ENCODE measurements around the gene KCNMA1.

KCNMA1 gene

DNA sequence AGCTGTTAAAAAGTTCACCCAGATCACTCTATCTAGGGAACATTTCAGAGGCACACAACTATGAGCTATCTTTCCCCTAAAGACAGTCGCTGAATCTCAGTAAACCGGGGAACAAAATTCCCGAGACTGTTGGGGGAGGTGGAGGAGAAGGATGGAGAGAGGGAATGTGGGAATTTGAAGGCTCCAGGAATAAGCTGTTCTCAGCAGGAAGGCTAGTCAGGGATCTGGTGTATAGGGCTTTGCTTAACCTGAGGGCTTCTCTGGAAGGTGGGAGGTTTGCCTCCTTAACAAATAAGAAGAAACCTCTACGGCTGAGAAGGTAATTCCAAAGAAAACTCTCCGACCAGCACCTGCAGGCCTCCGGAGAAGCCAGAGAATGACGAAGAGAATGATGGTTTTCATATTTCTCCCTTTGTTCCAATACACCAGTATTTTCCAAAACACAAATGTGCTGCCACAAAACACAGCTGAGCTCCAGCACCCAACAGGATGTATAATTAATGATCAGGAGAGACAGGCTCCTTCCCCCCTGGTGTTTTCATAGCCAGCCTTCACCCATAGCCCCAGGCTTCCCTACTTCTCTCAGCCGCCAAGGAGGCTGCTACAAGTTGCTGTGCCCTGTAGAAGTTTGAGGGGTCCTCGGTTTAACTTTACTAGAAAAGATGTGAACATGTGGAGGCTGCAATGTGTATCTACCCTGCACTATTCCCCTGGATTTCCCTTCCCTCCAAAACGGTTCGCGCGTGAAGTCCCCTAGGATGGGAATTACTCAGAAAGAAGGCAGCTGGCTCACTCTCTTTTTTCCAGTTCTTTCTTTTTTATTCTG lies 2.0 kb downstream of the KCNMA1 start:
- DNase-seq = peak in 1 of 56 donors; percentile 30

DNA sequence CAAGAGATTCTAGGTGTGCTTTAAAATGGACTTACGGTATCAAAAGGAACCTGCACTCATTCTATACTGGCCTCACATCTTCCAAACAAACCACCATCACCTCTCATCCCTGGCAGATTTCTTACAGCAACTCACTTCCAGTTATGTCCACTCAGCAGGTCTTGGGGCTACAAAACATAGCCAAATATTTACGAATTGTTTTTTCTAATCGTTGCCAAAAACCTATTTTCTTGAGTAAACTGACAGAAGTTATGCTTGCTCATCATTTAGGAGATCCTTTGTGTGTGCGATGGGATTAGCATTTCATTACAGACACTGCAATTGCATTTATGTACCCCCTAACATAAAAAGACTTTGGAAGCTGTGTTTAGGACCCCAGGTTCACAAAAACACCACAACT lies 2.7 kb downstream of the KCNMA1 start:
- no peak for DNase-seq

DNA sequence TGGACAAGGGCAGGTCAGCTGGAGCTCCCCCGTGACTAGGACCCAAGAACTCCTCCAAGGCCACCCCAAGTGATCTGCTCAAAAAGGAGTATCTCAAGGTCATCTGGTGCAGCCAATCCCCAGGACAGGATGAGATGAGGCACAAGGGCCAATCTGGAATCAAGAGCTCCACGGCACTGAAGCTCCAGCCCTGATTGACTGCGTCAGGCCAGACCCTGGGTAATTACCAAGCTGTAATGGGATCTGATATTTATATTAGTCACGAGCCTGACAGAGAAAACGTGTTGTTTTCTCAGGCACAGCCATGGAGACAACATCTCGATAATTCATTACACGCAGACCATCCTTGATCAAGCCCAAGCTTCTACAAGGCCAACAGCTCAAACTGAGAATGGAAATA lies 4.2 kb downstream of the KCNMA1 start:
- no peak for DNase-seq

DNA sequence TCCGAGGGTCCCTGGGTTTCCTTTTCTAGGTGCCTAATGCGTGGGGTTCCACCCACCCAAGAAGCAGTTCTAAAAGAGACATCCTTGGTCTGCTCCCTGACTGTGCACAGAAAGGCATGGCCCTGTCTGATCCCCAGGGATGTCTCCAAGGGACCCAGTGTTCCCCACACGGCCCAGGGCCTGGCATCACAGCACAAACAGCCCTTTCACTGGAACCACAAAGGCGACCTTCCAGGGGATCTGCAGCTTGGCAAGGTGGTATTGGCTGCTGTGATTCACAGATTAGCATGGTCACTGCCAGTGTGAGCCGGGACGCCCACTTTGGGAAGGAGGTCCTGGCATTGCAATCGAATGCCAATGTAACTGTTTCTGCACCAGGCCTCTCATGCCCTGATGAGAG lies 6.4 kb downstream of the KCNMA1 start:
- DNase-seq = peak in 39 of 56 donors; percentile 11 to 76 (median 42)

DNA sequence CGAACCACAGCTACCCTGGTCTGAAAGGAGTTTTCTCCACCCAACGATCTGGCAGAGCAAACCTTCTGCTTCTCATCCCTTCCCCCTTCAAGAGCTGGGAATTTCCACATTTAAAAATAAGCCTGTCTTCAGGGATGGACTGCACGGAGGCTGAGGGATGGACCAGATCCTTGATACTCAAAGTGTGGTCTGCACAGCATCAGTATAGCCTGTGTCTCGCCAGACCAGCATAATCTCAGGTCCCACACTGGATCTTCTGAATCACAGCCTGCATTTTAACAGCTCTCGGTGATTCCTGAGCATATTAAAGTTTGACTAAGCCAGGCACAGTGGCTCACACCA lies 7.1 kb downstream of the KCNMA1 start:
- no peak for DNase-seq

DNA sequence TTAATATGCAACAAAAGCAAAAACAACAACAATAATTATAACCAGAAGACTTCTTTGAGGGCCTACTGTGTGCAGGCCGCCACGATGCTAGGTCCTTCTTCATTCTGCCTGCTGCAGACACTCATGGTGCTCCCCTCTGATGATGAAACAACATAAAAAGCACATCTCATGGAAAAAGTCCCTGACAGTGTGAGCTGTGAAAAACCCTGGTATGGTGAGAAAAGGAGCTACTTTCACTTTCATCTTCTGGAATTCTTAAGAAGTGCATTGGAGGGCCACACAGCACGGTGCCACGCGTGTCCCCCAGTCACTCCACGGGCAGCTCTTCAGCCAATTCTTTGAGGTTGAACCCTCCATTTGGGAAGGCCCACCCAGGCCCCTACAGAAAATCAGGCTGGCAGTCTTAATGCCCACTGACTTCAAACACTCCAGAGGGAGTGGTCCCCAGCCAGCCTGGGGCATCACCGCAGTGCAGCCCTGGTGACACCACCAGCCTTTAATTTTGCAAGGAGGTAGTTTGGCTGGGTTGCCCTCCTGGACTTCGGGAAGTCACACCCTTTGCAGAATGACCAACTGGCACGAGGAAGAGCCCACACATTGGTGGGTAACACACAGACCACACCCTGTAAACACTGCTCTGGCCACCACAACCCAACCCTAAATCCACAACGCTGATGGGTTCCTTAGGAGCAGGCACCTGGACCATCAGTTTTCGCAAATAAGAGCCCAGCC lies 7.7 kb downstream of the KCNMA1 start:
- DNase-seq = no peak

DNA sequence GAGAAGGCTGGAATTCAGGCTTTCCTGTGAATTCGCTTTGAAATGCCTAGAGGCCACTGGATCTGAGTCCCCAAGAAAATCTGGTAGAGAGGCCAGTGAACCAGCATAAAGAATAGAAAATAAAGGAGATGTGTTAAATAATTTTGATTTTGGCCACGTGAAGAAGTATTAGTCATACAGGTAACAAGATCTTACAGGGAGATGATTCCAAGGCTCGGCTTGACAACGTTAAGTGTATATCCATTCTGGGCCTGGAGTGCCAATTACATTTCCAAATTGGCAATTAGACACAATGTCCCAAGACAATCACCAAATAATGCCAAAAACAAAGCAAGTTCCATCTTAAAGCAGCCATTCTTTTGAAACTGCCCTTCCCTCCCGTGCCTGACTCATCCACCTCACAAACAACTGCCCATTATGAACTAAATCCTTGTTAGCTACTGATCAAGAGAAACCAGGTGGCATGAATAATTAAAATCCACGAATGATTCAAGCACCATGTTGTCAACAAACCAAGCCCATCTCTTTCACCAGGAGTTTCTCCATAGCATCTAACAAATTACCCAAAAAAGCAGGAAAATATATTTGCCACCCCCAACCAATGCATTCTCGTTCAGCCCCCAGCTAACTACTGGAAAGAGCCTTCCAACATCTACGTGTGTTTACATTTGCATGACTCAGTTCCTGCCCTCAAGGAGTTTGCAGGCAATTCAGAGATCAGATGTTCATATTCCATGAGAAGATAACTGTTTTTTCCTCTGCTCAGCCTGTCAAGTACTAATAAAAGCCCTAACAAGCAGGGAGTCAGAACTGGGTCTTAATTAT lies 8.5 kb downstream of the KCNMA1 start:
- no peak for DNase-seq

DNA sequence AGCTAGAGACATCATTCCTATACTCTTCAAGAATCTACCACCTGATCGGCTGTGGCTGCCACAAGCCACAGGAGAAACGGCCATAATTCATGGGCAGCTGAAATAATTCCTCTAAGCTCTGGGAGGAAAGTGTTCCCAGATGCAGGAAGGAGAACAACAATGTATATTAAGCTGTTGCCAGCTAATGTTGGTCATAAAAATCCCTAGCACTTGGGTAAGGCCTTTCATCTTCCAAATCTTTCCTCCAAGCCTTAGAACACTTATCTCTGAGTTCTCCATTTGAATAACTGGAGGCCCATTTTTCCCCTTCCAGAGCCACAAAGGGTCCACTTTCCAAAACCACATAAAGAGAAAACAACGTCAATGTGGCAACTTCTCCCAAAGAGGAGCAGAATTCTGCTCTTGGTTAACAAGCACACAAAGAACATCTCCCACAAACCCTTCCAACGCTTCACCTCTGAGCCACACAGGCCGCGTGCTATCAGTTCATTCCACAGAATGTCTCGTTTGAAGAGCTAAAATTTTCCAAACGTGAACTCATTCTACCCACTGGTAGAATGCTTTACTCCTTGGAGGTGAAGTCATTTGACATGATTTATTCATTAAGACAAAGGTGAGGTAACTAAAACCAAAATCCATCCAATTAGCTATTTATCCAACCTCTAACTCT lies 11.2 kb downstream of the KCNMA1 start:
- DNase-seq = peak in 3 of 56 donors; percentile 19 to 32 (median 26)

DNA sequence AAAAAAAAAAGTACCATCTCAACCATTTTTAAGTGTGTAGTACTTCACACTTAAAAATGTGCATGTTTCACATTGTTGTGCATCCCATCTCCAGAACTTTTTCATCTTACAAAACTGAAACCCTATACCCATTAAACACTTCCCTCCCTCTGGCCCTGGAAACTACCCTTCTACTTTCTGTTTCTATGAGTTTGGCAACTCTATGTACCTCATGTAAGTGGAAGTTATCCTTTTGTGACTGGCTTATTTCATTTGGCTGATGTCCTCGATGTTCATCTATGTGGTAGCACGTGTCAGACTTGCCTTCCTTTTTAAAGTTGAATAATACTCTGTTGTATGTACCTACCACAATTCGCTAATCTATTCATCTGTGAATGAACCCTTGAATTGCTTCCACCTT lies 12.2 kb downstream of the KCNMA1 start:
- no peak for DNase-seq

DNA sequence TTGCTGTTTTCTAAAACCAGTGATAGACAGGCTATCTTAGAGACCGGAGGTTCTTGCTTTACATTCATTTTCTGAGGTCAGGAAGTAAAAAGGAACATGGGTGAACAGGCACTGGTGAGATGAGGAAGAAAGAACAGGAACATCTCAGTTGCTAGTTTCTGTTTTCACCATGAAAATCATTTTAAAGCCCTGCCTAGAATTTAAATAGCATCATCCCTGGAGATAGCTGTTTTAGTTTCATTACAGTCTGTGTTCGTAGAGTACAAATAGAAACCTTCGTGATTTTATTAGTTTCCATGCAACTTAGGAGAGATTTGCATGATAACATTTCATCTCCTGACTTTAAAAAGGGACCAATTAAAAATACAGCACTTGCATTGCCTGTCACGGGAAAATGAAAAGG lies 14.7 kb downstream of the KCNMA1 start:
- no peak for DNase-seq

DNA sequence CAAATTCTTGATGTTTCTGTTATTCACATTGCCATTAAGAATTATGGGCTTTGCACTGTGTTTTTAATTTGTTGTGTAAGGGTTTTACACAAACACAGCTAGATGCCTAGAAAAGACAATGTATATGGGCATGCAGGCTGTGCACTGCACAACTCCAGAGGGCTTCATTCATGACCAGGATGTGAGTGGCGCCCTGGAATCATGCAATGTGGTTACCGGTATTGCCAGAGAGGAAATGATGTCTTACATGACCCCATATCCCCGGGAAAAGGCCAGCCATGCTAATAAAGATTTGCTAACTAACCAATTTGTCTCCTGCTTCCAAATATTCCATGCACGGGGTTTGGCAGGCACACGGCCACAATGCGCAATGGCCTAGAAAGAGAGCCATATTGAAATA lies 16.9 kb downstream of the KCNMA1 start:
- no peak for DNase-seq

DNA sequence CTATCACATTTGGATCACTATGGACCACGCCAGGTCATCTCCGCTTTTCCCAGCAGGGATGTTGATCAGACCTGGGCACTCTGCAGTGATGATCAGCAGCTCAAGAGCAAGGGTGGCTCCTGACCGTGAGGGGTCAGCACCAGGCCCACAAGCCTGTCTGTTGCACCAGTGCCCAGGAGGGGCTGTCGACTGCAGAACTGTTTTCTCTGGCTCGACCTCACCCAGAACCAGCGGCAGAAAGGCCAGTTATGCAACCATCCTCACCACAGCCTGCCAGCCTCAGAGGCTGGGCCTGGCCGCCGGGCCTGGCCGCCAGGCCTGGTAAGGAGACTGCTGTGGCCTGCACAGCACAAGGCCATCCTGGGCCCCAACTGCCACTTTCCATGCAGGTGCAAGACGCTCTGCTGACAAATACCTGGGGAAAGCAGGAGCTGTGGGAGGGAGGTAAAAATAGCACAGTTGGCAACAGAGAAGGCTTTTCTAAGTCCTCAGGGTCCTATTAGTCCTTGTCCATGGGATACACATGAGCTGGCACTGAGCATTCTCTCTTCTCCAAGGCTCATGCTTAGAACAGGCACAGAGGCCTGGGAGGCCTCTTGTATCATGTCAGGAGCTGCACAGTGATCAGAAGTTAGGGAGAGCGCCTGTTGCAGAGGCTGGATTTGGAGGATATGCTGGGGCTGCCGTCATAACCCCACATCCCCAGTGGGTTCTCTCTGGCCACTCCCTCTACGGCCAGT lies 17.5 kb downstream of the KCNMA1 start:
- DNase-seq = no peak

DNA sequence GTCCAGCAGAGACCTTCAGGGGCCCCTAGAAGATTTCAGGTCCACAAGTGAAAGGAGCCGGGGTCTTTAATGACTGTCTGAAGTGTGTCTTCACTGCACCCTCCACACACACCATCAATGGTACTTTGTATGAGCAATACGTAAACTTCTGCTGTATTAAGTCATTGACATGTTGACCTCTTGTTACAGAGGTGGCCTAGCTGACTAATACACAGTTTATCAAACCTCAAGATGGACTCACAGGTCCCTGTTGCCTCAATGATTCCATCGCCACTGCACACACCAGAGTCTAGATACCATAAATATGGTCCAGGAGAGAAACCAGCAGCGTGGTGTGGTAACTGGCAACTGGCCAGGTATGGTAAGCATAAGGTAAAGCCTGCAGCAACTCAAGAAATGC lies 19.5 kb downstream of the KCNMA1 start:
- DNase-seq = no peak

DNA sequence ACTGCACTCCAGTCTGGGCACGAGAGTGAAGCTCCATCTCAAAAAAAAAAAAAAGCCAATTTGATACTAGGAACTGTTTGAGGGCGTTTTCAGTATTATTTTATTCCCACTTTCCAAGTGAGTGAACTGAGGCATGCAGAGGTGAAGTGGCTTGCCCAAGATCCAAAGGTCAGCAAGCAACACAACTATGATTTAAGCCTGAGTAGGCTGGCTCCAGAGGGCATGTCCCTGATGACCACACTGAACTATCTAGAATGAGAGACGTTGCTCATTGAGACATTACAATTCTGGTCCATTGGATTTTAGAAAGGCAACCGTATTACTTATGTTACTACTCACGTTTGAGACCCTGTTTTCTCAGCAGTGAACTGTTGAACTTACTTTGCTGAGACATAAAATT lies 20.8 kb downstream of the KCNMA1 start:
- DNase-seq = no peak

DNA sequence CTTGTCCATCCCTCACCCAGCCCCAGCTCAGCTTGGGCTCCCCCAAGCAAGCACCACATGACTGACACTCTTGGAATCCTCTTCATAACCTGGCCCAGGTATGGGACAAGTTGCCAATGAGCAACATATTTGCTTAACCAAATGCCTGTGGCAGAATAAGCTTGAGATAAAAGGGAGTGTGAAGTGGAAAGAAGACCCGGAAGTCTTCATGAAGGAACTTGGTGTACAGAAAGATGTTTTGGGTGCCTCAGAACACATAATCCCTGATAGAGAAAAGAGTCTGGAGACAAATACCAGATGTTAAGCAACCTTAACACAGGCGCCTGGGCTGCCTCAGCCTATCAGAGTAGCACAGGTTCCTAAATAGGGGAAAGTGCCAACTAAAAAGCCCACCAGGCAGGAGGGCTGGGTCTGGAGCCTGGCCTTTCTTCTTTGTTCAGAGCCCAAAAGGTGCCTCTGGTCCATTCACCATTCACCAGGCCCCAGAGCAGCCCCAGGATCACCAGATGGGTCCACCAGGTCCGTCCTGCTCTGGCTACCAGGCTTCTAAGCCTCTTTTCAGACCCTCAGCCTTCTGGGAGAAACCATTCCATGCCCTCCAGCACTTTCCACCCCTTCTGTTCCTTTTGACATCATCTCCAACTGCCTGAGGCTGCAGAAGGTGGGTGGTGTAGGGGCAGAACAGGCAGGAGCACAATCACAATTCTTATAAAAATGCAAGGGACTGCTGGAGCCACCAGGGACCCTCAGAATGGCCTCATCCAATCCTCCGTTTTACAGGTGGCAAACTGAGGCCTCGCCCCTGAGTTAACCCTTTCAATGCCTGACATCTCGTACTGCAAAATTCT lies 22.6 kb downstream of the KCNMA1 start:
- no peak for DNase-seq

DNA sequence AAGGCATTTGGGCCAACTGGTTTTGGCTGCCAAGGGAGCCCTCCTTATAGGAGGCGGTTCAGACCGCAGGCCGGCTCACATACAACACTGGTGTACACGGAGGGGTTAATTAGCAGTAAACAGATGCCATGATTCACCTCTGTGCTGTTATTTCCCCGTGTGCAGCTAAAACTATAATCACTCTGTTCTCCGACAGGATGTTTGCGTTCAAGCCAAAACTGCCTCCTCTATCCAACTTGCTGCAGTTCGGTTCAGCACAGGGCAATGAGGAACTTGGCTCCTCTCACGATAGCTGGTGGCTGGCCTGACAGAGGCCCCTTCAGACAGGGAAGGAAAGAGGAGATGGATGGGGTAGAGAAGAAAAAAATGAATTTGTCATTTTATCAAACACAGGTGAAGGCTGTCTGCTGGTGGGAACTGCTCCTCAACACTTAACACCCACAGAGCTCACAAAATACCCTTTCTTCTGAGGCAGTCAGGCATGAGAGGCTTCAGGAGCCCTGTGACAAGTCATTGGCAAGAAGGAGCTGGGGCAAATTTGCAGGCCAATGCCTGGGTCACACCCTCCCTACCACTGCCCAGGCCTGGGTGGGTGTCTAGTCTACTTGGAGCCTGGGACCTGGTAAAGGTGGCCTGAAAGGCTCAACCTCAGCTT lies 24.0 kb downstream of the KCNMA1 start:
- DNase-seq = peak in 10 of 56 donors; percentile 14 to 45 (median 31)

DNA sequence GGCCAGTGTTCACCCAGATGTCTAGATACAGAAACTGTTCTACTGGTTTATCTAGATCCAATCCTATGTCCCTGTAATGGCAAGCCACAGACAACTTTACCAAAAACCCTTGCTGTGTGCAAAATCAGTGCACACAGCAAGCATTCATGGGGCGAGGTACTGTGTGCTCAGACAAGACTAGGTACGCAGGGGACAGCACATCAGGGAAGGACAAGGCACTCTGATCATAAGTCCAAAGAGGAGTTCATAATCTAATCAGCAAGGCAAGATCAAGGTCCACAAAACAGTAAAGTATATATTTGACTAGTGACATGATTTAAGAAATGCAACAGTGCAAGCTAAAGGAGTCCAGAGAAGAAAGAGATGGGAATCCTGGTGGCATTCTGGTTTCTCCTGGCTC lies 25.9 kb downstream of the KCNMA1 start:
- no peak for DNase-seq

DNA sequence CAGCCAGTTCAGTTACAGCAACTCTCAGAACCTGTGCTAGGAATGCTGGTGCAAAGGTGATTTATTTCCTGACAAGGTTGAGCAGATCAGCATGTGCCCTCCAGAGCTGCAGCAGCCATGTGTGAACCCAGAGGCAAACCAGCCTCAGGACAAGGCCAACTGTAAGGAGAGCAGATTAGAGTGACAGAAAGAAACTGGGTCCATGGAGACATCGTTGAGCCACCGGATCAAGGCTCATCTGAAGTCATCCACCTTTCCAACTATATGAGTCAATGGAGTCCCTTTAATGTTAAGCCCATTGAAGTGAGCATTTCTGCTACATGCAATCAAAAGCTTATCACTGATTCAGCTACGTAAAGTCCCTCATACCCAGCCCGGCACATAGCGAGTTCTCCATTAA lies 26.4 kb downstream of the KCNMA1 start:
- no peak for DNase-seq

DNA sequence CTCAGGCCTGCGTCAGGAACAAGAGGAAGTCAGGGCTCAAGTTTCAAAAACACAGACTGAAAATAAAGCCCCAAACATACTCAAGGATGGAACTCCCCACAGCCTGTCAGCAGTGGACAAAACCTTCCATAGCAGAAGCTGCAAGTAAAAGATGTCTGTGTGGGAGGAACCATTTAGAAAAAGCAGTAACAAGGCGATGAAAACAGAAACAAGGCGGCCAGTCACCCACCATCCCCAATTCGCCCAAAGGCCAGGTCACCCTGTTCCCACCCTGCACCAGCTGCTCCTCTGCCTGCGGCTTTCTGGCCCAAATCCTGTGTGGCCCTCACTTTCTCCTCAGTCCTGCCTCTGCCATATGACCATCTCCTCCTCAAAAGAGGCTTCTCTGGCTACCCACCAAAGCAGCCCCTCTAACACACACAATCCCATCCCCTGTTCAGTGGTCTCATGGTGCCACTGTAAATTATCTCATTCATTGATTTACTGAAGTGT lies 27.8 kb downstream of the KCNMA1 start:
- no peak for DNase-seq
